IPS-15b (cell line): ENCODE measurements around the gene ATP1A2.
A peak's percentile ranks its signal among the peaks of the same experiment; 100 is the strongest.

ENCODE experiments used
- H3K27me3 ChIP-seq: one replicate; pipeline ENCODE4 v1.6.1; 2013; ENCODE audit warnings: low read length; ENCODE audit not compliant: control insufficient read depth, insufficient read depth
- H3K36me3 ChIP-seq: one replicate; pipeline ENCODE4 v1.6.1; 2013; ENCODE audit warnings: low read length; ENCODE audit not compliant: control insufficient read depth, insufficient read depth
- H3K4me1 ChIP-seq: one replicate; pipeline ENCODE4 v1.6.1; 2013; ENCODE audit warnings: mild to moderate bottlenecking, low read length; ENCODE audit not compliant: control insufficient read depth, insufficient read depth
- H3K4me3 ChIP-seq: one replicate; pipeline ENCODE4 v1.5.1; 2013; ENCODE audit warnings: low read depth, low read length
- H3K9ac ChIP-seq: one replicate; pipeline ENCODE4 v1.6.1; 2013; ENCODE audit warnings: low read depth, mild to moderate bottlenecking, low read length
- H3K9me3 ChIP-seq: one replicate; pipeline ENCODE4 v1.6.1; 2013; ENCODE audit warnings: mild to moderate bottlenecking, low read length; ENCODE audit not compliant: control insufficient read depth, insufficient read depth

Gene ATP1A2

GRCh38 chr1:160087118-160087662, 28.4 kb upstream of the ATP1A2 start:
- peaks cover 30% of the 10 kb centered on the region for H3K27me3 ChIP-seq
- H3K4me3 ChIP-seq, result no peak overlapping the region
- H3K36me3 ChIP-seq, result peaks cover 9% of the 10 kb centered on the region
- no peak overlapping the region for H3K9ac ChIP-seq
- no peaks in the 10 kb centered on the region for H3K9me3 ChIP-seq
- H3K4me1 ChIP-seq, result no peaks in the 10 kb centered on the region

- Histone ChIP-seq H3K4me3 (no peak overlapping the region), H3K9me3 (no peaks in the 10 kb centered on the region), H3K36me3 (peaks cover 30% of the 10 kb centered on the region), H3K4me1 (peaks cover 2% of the 10 kb centered on the region), H3K27me3 (peaks cover 7% of the 10 kb centered on the region), H3K9ac (no peak overlapping the region)
Observed at GRCh38 chr1:160089883-160090282, 25.7 kb upstream of the ATP1A2 start.

GRCh38 chr1:160090760-160091159, 24.8 kb upstream of the ATP1A2 start:
- H3K4me1 ChIP-seq, result peaks cover 10% of the 10 kb centered on the region
- H3K9me3 ChIP-seq, result no peaks in the 10 kb centered on the region
- no peak overlapping the region for H3K9ac ChIP-seq
- H3K36me3 ChIP-seq, result peaks cover 36% of the 10 kb centered on the region
- H3K27me3 ChIP-seq, result no peaks in the 10 kb centered on the region
- H3K4me3 ChIP-seq, result no peak overlapping the region

- Histone ChIP-seq H3K4me3 (no peak overlapping the region), H3K9ac (no peak overlapping the region), H3K36me3 (peaks cover 36% of the 10 kb centered on the region), H3K27me3 (no peaks in the 10 kb centered on the region), H3K4me1 (peaks cover 20% of the 10 kb centered on the region), H3K9me3 (no peaks in the 10 kb centered on the region)
Observed at GRCh38 chr1:160091666-160092223, 23.8 kb upstream of the ATP1A2 start.

DNA sequence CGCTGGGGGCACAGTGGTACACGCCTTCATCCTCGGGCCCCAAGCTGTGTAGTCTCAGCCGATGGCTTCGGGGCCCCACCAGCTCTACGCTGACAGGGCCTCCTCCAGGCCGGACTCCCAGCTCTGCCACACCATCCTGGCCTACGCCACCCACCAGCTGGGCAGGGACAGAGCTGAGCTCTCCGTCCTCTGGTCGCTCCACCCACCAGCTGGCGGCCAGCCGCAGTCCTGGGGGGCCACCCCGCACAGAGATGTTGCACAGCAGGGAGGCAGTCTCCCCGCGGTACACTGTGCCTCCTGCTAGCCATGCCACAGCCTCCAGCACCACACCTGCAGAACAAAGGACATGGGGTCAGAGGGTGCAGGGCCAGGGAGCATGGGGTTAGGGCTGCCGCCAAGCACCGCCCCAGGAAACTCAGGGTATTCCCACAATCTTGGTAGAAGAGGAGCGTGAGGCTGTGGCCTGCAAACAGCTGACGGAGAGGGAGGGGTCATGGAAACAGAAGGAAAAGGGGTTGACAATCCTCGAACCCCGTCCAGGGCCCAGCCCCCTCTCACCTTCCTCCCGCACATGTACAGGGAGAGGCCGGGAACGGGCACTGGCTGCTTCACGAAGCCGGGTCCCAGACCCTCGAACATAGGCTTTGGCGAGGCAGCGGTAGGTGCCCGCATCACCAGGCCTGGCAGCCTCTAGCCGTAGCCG, 23.0 kb upstream of the ATP1A2 start:
- Histone ChIP-seq H3K9me3 (no peaks in the 10 kb centered on the region), H3K4me3 (no peak overlapping the region), H3K9ac (no peak overlapping the region), H3K27me3 (no peaks in the 10 kb centered on the region), H3K36me3 (peaks cover 36% of the 10 kb centered on the region), H3K4me1 (peaks cover 28% of the 10 kb centered on the region)

- H3K9me3 ChIP-seq, result no peaks in the 10 kb centered on the region
- H3K36me3 ChIP-seq, result peaks cover 36% of the 10 kb centered on the region
- peaks cover 30% of the 10 kb centered on the region for H3K4me1 ChIP-seq
- H3K27me3 ChIP-seq, result no peaks in the 10 kb centered on the region
- no peak overlapping the region for H3K4me3 ChIP-seq
- H3K9ac ChIP-seq, result no peak overlapping the region
Observed at GRCh38 chr1:160093069-160093395, 22.5 kb upstream of the ATP1A2 start.

GRCh38 chr1:160093624-160094290, 21.8 kb upstream of the ATP1A2 start:
- no peaks in the 10 kb centered on the region for H3K9me3 ChIP-seq
- H3K27me3 ChIP-seq, result no peaks in the 10 kb centered on the region
- no peak overlapping the region for H3K9ac ChIP-seq
- H3K36me3 ChIP-seq, result peaks cover 36% of the 10 kb centered on the region
- H3K4me1 ChIP-seq, result peaks cover 30% of the 10 kb centered on the region
- H3K4me3 ChIP-seq, result no peak overlapping the region

- Histone ChIP-seq H3K36me3 (peaks cover 36% of the 10 kb centered on the region), H3K4me3 (no peak overlapping the region)
Observed at GRCh38 chr1:160094291-160094625, 21.3 kb upstream of the ATP1A2 start.

GRCh38 chr1:160094806-160095205, 20.8 kb upstream of the ATP1A2 start:
- Histone ChIP-seq H3K4me1 (peaks cover 34% of the 10 kb centered on the region), H3K9me3 (no peaks in the 10 kb centered on the region), H3K9ac (no peak overlapping the region), H3K27me3 (peaks cover 5% of the 10 kb centered on the region), H3K36me3 (peaks cover 36% of the 10 kb centered on the region), H3K4me3 (no peak overlapping the region)

More at GRCh38 chr1:160094291-160094625, 21.3 kb upstream of the ATP1A2 start:
- Histone ChIP-seq H3K9me3 (no peaks in the 10 kb centered on the region), H3K4me1 (peaks cover 32% of the 10 kb centered on the region), H3K27me3 (no peaks in the 10 kb centered on the region), H3K9ac (no peak overlapping the region)

- Histone ChIP-seq H3K36me3 (peaks cover 36% of the 10 kb centered on the region), H3K4me3 (peak overlapping the region; percentile 20), H3K27me3 (peaks cover 9% of the 10 kb centered on the region), H3K4me1 (peaks cover 34% of the 10 kb centered on the region), H3K9ac (no peak overlapping the region), H3K9me3 (no peaks in the 10 kb centered on the region)
Observed at GRCh38 chr1:160095382-160096105, 20.0 kb upstream of the ATP1A2 start.

- Histone ChIP-seq H3K4me3 (peak overlapping the region; percentile 87), H3K36me3 (peaks cover 32% of the 10 kb centered on the region), H3K9ac (peak overlapping the region; percentile 13), H3K4me1 (peaks cover 39% of the 10 kb centered on the region), H3K27me3 (peaks cover 9% of the 10 kb centered on the region), H3K9me3 (no peaks in the 10 kb centered on the region)
Observed at GRCh38 chr1:160096274-160097116, 19.1 kb upstream of the ATP1A2 start.
